Keratinocyte (primary cell): ENCODE measurements around the gene TCEAL2. TPM values are rescaled to one million over a fixed set of nuclear protein-coding genes. Genes with fewer than 3 reads are reported as not detected.

Experiments used
- DNase-seq: peaks from one replicate; pipeline ENCODE4 v3.0.0-alpha.2; 2011; ENCODE audit warnings: low read depth, missing footprints, low spot score
- FAIRE-seq: peaks from 2 replicates; lab custom pipeline; 2011; peaks lifted over from hg19 to GRCh38; lab: Jason Lieb, UNC
- H2AFZ ChIP-seq: 2 replicates; pipeline ENCODE4 v1.6.0; 2012; ENCODE audit warnings: low read length, control low read depth, inconsistent platforms; ENCODE audit not compliant: control insufficient read depth
- H3K27ac ChIP-seq: 2 replicates; pipeline ENCODE4 v1.5.1; 2011; ENCODE audit warnings: low read length; ENCODE audit not compliant: control insufficient read depth, insufficient read depth
- H3K27me3 ChIP-seq: 3 replicates; pipeline ENCODE4 v1.6.0; 2011; ENCODE audit warnings: low read length; ENCODE audit not compliant: control insufficient read depth, insufficient read depth; ENCODE audit errors: extremely low read depth
- H3K36me3 ChIP-seq, 2 experiments: 2 replicates in 1 of 2; 3 replicates in 1 of 2; pipeline ENCODE4 v1.5.1; 2011; ENCODE audit warnings: low read length in 2 of 2, mild to moderate bottlenecking in 1 of 2; ENCODE audit not compliant: control insufficient read depth in 2 of 2, insufficient read depth in 2 of 2; ENCODE audit errors: extremely low read depth in 1 of 2
- H3K4me1 ChIP-seq: 3 replicates; pipeline ENCODE4 v1.5.1; 2011; ENCODE audit warnings: low read length; ENCODE audit not compliant: control insufficient read depth, insufficient read depth; ENCODE audit errors: extremely low read depth
- H3K4me2 ChIP-seq: 3 replicates; pipeline ENCODE4 v1.6.0; 2011; ENCODE audit warnings: low read depth, low read length; ENCODE audit not compliant: control insufficient read depth, insufficient read depth; ENCODE audit errors: extremely low read depth
- H3K4me3 ChIP-seq, 3 experiments: fragments of 200-600 bp in 1 of 3; sonication (generic) in 1 of 3; 2 replicates in 2 of 3; 3 replicates in 1 of 3; pipeline ENCODE4 v1.5.1; 2011 to 2016; ENCODE audit warnings: low read length in 3 of 3, mild to moderate bottlenecking in 3 of 3, control low read depth in 2 of 3, inconsistent platforms in 1 of 3, low read depth in 1 of 3, mixed read lengths in 1 of 3, mixed run types in 1 of 3, moderate library complexity in 1 of 3; ENCODE audit not compliant: control insufficient read depth in 2 of 3, insufficient read depth in 2 of 3; ENCODE audit errors: extremely low read depth in 1 of 3
- H3K79me2 ChIP-seq: 2 replicates; pipeline ENCODE4 v1.6.0; 2012; ENCODE audit warnings: low read length; ENCODE audit not compliant: control insufficient read depth, insufficient read depth
- H3K9ac ChIP-seq: 3 replicates; pipeline ENCODE4 v1.6.0; 2011; ENCODE audit warnings: low read length; ENCODE audit not compliant: control insufficient read depth, insufficient read depth; ENCODE audit errors: extremely low read depth
- H3K9me1 ChIP-seq: 3 replicates; pipeline ENCODE4 v1.6.0; 2011; ENCODE audit warnings: low read length; ENCODE audit not compliant: control insufficient read depth, insufficient read depth; ENCODE audit errors: extremely low read depth
- H3K9me3 ChIP-seq: 2 replicates; pipeline ENCODE4 v1.5.1; 2012; ENCODE audit warnings: low read depth, low read length; ENCODE audit not compliant: control insufficient read depth
- H4K20me1 ChIP-seq: 3 replicates; pipeline ENCODE4 v1.6.0; 2011; ENCODE audit warnings: low read length; ENCODE audit not compliant: control insufficient read depth, insufficient read depth; ENCODE audit errors: extremely low read depth
- EZH2 ChIP-seq: IDR thresholded peaks from one replicate; pipeline ENCODE4 v1.6.1; 2012; ENCODE audit warnings: inconsistent platforms, mild to moderate bottlenecking, low read length, moderate library complexity
- dilution Hi-C: fragments of 300-500 bp; cut with MboI; formaldehyde crosslinking; loops from one replicate; pipeline ENCODE4 v1.7.0; 2020; ENCODE audit warnings: low sequenced_read_pairs; ENCODE audit not compliant: extremely low pct_ligation_motif_present
- polyA plus RNA-seq, 5 experiments: library from polyadenylated mRNA; depleted of rRNA in 3 of 5; stranded (reverse) in 3 of 5; stranded (forward) in 1 of 5; unstranded in 1 of 5; fragments of >200 nt; gene quantifications; 1 replicate in 1 of 5; 2 replicates in 3 of 5; 3 replicates in 1 of 5; pipeline versions ENCODE4 v1.2.1 to v1.2.3, GENCODE V29; 2011 to 2012; ENCODE audit warnings: missing spikeins in 2 of 5, low read depth in 1 of 5, low replicate concordance in 1 of 5
- TF ChIP-seq, protein P1 (sequence below), 3 experiments: IDR thresholded peaks in 1 of 3; conservative IDR thresholded peaks in 1 of 3; optimal IDR thresholded peaks in 1 of 3; 2 replicates in 2 of 3; 3 replicates in 1 of 3; pipeline versions ENCODE3 to v1.5.1; 2011; ENCODE audit warnings: low read length in 3 of 3, mild to moderate bottlenecking in 3 of 3, moderate library complexity in 2 of 3, control low read depth in 1 of 3, inconsistent platforms in 1 of 3; ENCODE audit not compliant: insufficient read depth in 2 of 3; ENCODE audit errors: extremely low read depth in 1 of 3

TCEAL2 gene
- polyA plus RNA-seq, 1 donor (not counting 4 experiments of a cell fraction or from before 2014, with no cell fraction given) = not detected

DNA sequence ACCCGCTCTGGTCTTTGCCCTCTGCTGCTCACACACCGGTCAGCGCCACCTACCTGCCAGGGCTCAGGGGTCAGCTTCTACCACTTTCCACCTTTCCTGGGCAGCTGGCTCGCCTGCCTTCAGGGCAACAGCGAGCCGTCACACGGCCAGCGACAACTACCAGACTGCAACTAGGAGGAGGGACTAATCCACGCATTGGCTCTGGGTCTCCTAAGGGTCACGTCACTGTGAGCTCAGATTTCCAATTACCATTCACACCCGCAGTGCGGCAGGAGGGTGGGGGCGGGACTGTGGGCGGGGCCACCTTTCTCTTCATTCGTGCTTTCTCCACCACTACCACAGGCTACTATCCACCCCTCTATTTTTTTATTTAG is 30.3 kb downstream of the TCEAL2 start, which contains the start of gene BEX5:
BEX5 (minus strand) TSS at position 172 of the 374 bp plus-strand sequence. CDS start 1,712 bp downstream, outside the sequence.
- H3K27ac ChIP-seq = no peak within 1 kb of the TSS
- TF ChIP-seq, protein P1, sequence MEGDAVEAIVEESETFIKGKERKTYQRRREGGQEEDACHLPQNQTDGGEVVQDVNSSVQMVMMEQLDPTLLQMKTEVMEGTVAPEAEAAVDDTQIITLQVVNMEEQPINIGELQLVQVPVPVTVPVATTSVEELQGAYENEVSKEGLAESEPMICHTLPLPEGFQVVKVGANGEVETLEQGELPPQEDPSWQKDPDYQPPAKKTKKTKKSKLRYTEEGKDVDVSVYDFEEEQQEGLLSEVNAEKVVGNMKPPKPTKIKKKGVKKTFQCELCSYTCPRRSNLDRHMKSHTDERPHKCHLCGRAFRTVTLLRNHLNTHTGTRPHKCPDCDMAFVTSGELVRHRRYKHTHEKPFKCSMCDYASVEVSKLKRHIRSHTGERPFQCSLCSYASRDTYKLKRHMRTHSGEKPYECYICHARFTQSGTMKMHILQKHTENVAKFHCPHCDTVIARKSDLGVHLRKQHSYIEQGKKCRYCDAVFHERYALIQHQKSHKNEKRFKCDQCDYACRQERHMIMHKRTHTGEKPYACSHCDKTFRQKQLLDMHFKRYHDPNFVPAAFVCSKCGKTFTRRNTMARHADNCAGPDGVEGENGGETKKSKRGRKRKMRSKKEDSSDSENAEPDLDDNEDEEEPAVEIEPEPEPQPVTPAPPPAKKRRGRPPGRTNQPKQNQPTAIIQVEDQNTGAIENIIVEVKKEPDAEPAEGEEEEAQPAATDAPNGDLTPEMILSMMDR (optimal IDR thresholded peaks at IDR 0.05 in 1 of 3, IDR thresholded peaks at IDR 0.05 in 1 of 3, conservative IDR thresholded peaks at IDR 0.05 in 1 of 3; ENCODE audit: extremely low read depth in 1 of 3, insufficient read depth in 2 of 3, low read length in 3 of 3) = no peak
- no peak for TF ChIP-seq EZH2
- H3K9me3 ChIP-seq = no peaks in the 10 kb centered on the region
- no peaks in the 10 kb centered on the region for H3K36me3 ChIP-seq
- peak within 1 kb of the TSS; percentile 24 for H2AFZ ChIP-seq
- no peak for FAIRE-seq
- no peaks in the 10 kb centered on the region for H4K20me1 ChIP-seq
- H3K9me1 ChIP-seq = no peaks in the 10 kb centered on the region
- H3K4me1 ChIP-seq = no peaks in the 10 kb centered on the region
- H3K4me3 ChIP-seq = peak within 1 kb of the TSS; percentile 22 to 37 (median 31)
- no peaks in the 10 kb centered on the region for H3K79me2 ChIP-seq
- H3K9ac ChIP-seq = no peak within 1 kb of the TSS
- peaks cover 4% of the 10 kb centered on the region for H3K27me3 ChIP-seq
- no peak for DNase-seq
- peak within 1 kb of the TSS; percentile 61 for H3K4me2 ChIP-seq
- dilution Hi-C loops = no loop called here

Other genes with a start within 250 kb of the TCEAL2 start
- 0.03 to 0.04 TPM in 2 of 3 replicates, not detected in the other for gene ZMAT1, start 193.7 kb upstream of the TCEAL2 start, polyA plus RNA-seq
- gene TCEAL6, start 16.8 kb downstream of the TCEAL2 start, polyA plus RNA-seq = not detected in 3 replicates
- 0.58 to 1.8 TPM (median 1.5 TPM) in 3 replicates for gene BEX5, start 30.3 kb downstream of the TCEAL2 start, polyA plus RNA-seq
- not detected in 3 replicates for gene TCP11X1, start 89.6 kb downstream of the TCEAL2 start, polyA plus RNA-seq
- not detected in 3 replicates for gene NXF2, start 121.5 kb downstream of the TCEAL2 start, polyA plus RNA-seq